Measurements from ENCODE around the gene HYAL3. TPM values are rescaled to one million over a fixed set of nuclear protein-coding genes. Genes with fewer than 3 reads are reported as not detected.

The HYAL3 gene
- total and polyA plus RNA-seq, 10 of the 15 experiments (the other 5 are each of a cell fraction or from before 2014, with no cell fraction given), result 0.37 to 4.2 (median 2.8) TPM

- Histone ChIP-seq H2AFZ (ENCODE audit: control insufficient read depth, low read depth, low read length) (no peak overlapping the region), H3K9me3 (replicated peaks; ENCODE audit: control insufficient read depth, insufficient read depth, low read length) (no peaks in the 10 kb centered on the region), H3K27me3 (replicated peaks in 1 of 2; ENCODE audit: control insufficient read depth in 2 of 2, insufficient read depth in 2 of 2, low read length in 1 of 2) (peaks cover 7 to 8% of the 10 kb centered on the region in 2 experiments; a peak in 3 of 4 replicates), H4K20me1 (ENCODE audit: control insufficient read depth, insufficient read depth) (no peaks in the 10 kb centered on the region), H3K9ac (ENCODE audit: control insufficient read depth, insufficient read depth, low read length) (no peak overlapping the region), H3K79me2 (ENCODE audit: control insufficient read depth, insufficient read depth, low read length) (no peaks in the 10 kb centered on the region), H3K27ac (ENCODE audit: control insufficient read depth, insufficient read depth) (no peak overlapping the region), H3K4me3 (no peak overlapping the region), H3K36me3 (ENCODE audit: control insufficient read depth in 2 of 2, insufficient read depth in 2 of 2, low read length in 1 of 2) (no peaks in the 10 kb centered on the region), H3K4me1 (ENCODE audit: control insufficient read depth, insufficient read depth, low read length) (peaks cover under 1% of the 10 kb centered on the region; the same call in 1 of the 2 replicates), H3K4me2 (ENCODE audit: control insufficient read depth, insufficient read depth) (no peak overlapping the region)
- no peak for DNase-seq (ENCODE audit: low read depth, low spot score)
- 26% methylated on average over 4 of the region's 4 CpGs for WGBS (ENCODE audit: insufficient coverage, insufficient replicate concordance, low lambda C conversion rate, missing lambda C conversion rate)
- in situ Hi-C loops (cut with MboI), result no loop called here
- BruUV-seq (replicated peaks), result no TSS peak
- POLR2A ChIA-PET, result interaction anchor here (1.1 kb wide), 1 partner anchor 18 kb away, joined by 4 read pairs; no protein-coding TSS in a partner anchor
- no peak; the same call in 2 of the 3 replicates for ATAC-seq
- intact Hi-C loops (cut with micrococcal nuclease; ENCODE audit: unreplicated experiment), result no loop called here
- FAIRE-seq, result no peak
- RAD21 ChIA-PET (ENCODE audit: unreplicated experiment), result interaction anchor here (0.5 to 0.7 kb wide), 2 partner anchors 46 to 463 kb away, joined by 3 read pairs; no protein-coding TSS in a partner anchor
- SMC1A ChIA-PET (ENCODE audit: uncharacterized antibody, unreplicated experiment), result interaction anchor here (1.1 kb wide), 1 partner anchor 31 kb away, joined by 3 read pairs; no protein-coding TSS in a partner anchor
- CTCF ChIA-PET, result interaction anchor here (1.8 to 2.4 kb wide), 2 partner anchors 46 to 87 kb away, joined by 6 to 7 read pairs; partner anchors contain the start of gene GNAT1
- no peak for TF ChIP-seq ESRRA (IDR thresholded peaks at IDR 0.05; ENCODE audit: low read length)
- TF ChIP-seq CTCF (IDR thresholded peaks at IDR 0.05 in 2 of 3, conservative IDR thresholded peaks at IDR 0.05 in 1 of 3; ENCODE audit: control insufficient read depth in 2 of 3, extremely low read depth in 1 of 3, insufficient read depth in 1 of 3, low read depth in 3 of 3, low read length in 3 of 3), result no peak
- TF ChIP-seq ZBTB11 (CRISPR knock-in tag; IDR thresholded peaks at IDR 0.05), result no peak
- no peak for TF ChIP-seq ZNF687 (IDR thresholded peaks at IDR 0.05)
- TF ChIP-seq ZNF217 (IDR thresholded peaks at IDR 0.05), result no peak
- no peak for TF ChIP-seq BMI1 (IDR thresholded peaks at IDR 0.05; ENCODE audit: borderline replicate concordance)
- TF ChIP-seq BCLAF1 (IDR thresholded peaks at IDR 0.05), result no peak
Observed at GRCh38 chr3:50278123-50278879, 20.9 kb downstream of the HYAL3 start.

All from GM12878 (cell line).